Activated T-helper 17 cell treated with anti-CD3 and anti-CD28 coated beads, Interleukin-2, amount 50 U/mL, for 72 hours (primary cell): ENCODE results near the gene VWCE. TPM values are rescaled to one million over a fixed set of nuclear protein-coding genes. Genes with fewer than 3 reads are reported as not detected.
"Not testable (repeated sequence)": the region's sequence is repeated elsewhere in the genome, so short reads cannot be mapped to it uniquely, and the experiment has no call there.

Experiments used
- ATAC-seq: fragments of 150-1000 bp; cut with Tn5 transposase; replicated peaks from 2 replicates; pipeline ENCODE4 v1.10.0; 2021; ENCODE audit warnings: mild to moderate bottlenecking, moderate library complexity
- H3K27ac Mint-ChIP-seq: one replicate; pipeline ENCODE4 v1.8.0; 2022; ENCODE audit warnings: mixed read lengths
- H3K27me3 Mint-ChIP-seq: one replicate; pipeline ENCODE4 v1.8.0; 2022; ENCODE audit warnings: mixed read lengths
- H3K36me3 Mint-ChIP-seq: one replicate; pipeline ENCODE4 v1.8.0; 2022; ENCODE audit warnings: low read depth, mild to moderate bottlenecking, mixed read lengths
- H3K4me1 Mint-ChIP-seq: one replicate; pipeline ENCODE4 v1.8.0; 2022; ENCODE audit warnings: mixed read lengths
- H3K4me3 Mint-ChIP-seq: one replicate; pipeline ENCODE4 v1.8.0; 2022; ENCODE audit warnings: mild to moderate bottlenecking, mixed read lengths
- H3K9me3 Mint-ChIP-seq: one replicate; pipeline ENCODE4 v1.8.0; 2022; ENCODE audit warnings: mixed read lengths
- total RNA-seq, 2 donors: library from RNA; stranded (reverse); gene quantifications; one replicate each; pipeline ENCODE4 v1.2.3, GENCODE V29; 2022

Gene VWCE
- total RNA-seq, 2 donors from 2014 or later, result 8.6 to 11.1 TPM

- not testable (repeated sequence) for H3K4me1 Mint-ChIP-seq, ATAC-seq, H3K4me3 Mint-ChIP-seq, H3K36me3 Mint-ChIP-seq, H3K9me3 Mint-ChIP-seq, H3K27me3 Mint-ChIP-seq, H3K27ac Mint-ChIP-seq
Measured at GRCh38 chr11:61240288-61240687, 54.8 kb downstream of the VWCE start.

- ATAC-seq, result peak; percentile 79
- H3K4me1 Mint-ChIP-seq, H3K27me3 Mint-ChIP-seq, H3K9me3 Mint-ChIP-seq, H3K27ac Mint-ChIP-seq, H3K4me3 Mint-ChIP-seq, H3K36me3 Mint-ChIP-seq: not testable (repeated sequence)
Measured at GRCh38 chr11:61237130-61237529, 58.0 kb downstream of the VWCE start.

- not testable (repeated sequence) for H3K27me3 Mint-ChIP-seq, ATAC-seq, H3K4me3 Mint-ChIP-seq
Measured at GRCh38 chr11:61232548-61233145, 62.5 kb downstream of the VWCE start.

GRCh38 chr11:61231585-61231984, 63.5 kb downstream of the VWCE start:
- H3K4me3 Mint-ChIP-seq, ATAC-seq, H3K9me3 Mint-ChIP-seq, H3K4me1 Mint-ChIP-seq, H3K27me3 Mint-ChIP-seq, H3K36me3 Mint-ChIP-seq, H3K27ac Mint-ChIP-seq: not testable (repeated sequence)

More at GRCh38 chr11:61232548-61233145, 62.5 kb downstream of the VWCE start:
- H3K27ac Mint-ChIP-seq, H3K9me3 Mint-ChIP-seq, H3K36me3 Mint-ChIP-seq, H3K4me1 Mint-ChIP-seq: not testable (repeated sequence)

GRCh38 chr11:61231033-61231432, 64.1 kb downstream of the VWCE start:
- H3K27ac Mint-ChIP-seq, H3K27me3 Mint-ChIP-seq, ATAC-seq, H3K9me3 Mint-ChIP-seq, H3K4me3 Mint-ChIP-seq, H3K36me3 Mint-ChIP-seq, H3K4me1 Mint-ChIP-seq: not testable (repeated sequence)

- not testable (repeated sequence) for ATAC-seq, H3K36me3 Mint-ChIP-seq, H3K4me1 Mint-ChIP-seq, H3K9me3 Mint-ChIP-seq, H3K27ac Mint-ChIP-seq, H3K4me3 Mint-ChIP-seq, H3K27me3 Mint-ChIP-seq
Measured at GRCh38 chr11:61229458-61229857, 65.7 kb downstream of the VWCE start.

- H3K4me1 Mint-ChIP-seq, H3K9me3 Mint-ChIP-seq, H3K27ac Mint-ChIP-seq, H3K36me3 Mint-ChIP-seq, ATAC-seq, H3K27me3 Mint-ChIP-seq, H3K4me3 Mint-ChIP-seq: not testable (repeated sequence)
Measured at GRCh38 chr11:61226457-61227137, 68.5 kb downstream of the VWCE start.

GRCh38 chr11:61222692-61223091, 72.4 kb downstream of the VWCE start:
- not testable (repeated sequence) for H3K27me3 Mint-ChIP-seq, H3K9me3 Mint-ChIP-seq, H3K27ac Mint-ChIP-seq, H3K36me3 Mint-ChIP-seq, ATAC-seq, H3K4me3 Mint-ChIP-seq, H3K4me1 Mint-ChIP-seq

GRCh38 chr11:61222047-61222446, 73.1 kb downstream of the VWCE start, which contains the start of gene PGA4:
TSS of gene PGA4 (plus strand) at chr11:61222347. CDS start at chr11:61222401, 54 bp downstream.
- ATAC-seq, H3K4me1 Mint-ChIP-seq, H3K27ac Mint-ChIP-seq, H3K9me3 Mint-ChIP-seq, H3K4me3 Mint-ChIP-seq, H3K27me3 Mint-ChIP-seq, H3K36me3 Mint-ChIP-seq: not testable (repeated sequence)

- ATAC-seq, H3K27ac Mint-ChIP-seq, H3K4me1 Mint-ChIP-seq, H3K9me3 Mint-ChIP-seq, H3K4me3 Mint-ChIP-seq, H3K27me3 Mint-ChIP-seq, H3K36me3 Mint-ChIP-seq: not testable (repeated sequence)
Measured at GRCh38 chr11:61219016-61219415, 76.1 kb downstream of the VWCE start.

GRCh38 chr11:61218306-61218705, 76.8 kb downstream of the VWCE start:
- H3K27me3 Mint-ChIP-seq, H3K9me3 Mint-ChIP-seq, H3K27ac Mint-ChIP-seq, H3K4me3 Mint-ChIP-seq, H3K36me3 Mint-ChIP-seq, H3K4me1 Mint-ChIP-seq: not testable (repeated sequence)
- ATAC-seq, result peak; percentile 82

GRCh38 chr11:61213711-61214324, 81.3 kb downstream of the VWCE start:
- not testable (repeated sequence) for H3K27ac Mint-ChIP-seq, H3K9me3 Mint-ChIP-seq, H3K36me3 Mint-ChIP-seq, H3K4me1 Mint-ChIP-seq, H3K27me3 Mint-ChIP-seq, H3K4me3 Mint-ChIP-seq, ATAC-seq

- H3K4me1 Mint-ChIP-seq, ATAC-seq, H3K4me3 Mint-ChIP-seq, H3K27ac Mint-ChIP-seq, H3K27me3 Mint-ChIP-seq, H3K36me3 Mint-ChIP-seq, H3K9me3 Mint-ChIP-seq: not testable (repeated sequence)
Measured at GRCh38 chr11:61212202-61212601, 82.9 kb downstream of the VWCE start.

- H3K4me3 Mint-ChIP-seq, H3K36me3 Mint-ChIP-seq, ATAC-seq, H3K27me3 Mint-ChIP-seq, H3K27ac Mint-ChIP-seq, H3K4me1 Mint-ChIP-seq, H3K9me3 Mint-ChIP-seq: not testable (repeated sequence)
Measured at GRCh38 chr11:61211327-61211952, 83.7 kb downstream of the VWCE start.

- H3K27me3 Mint-ChIP-seq, H3K27ac Mint-ChIP-seq, H3K9me3 Mint-ChIP-seq, ATAC-seq, H3K4me3 Mint-ChIP-seq, H3K4me1 Mint-ChIP-seq, H3K36me3 Mint-ChIP-seq: not testable (repeated sequence)
Measured at GRCh38 chr11:61210629-61211028, 84.5 kb downstream of the VWCE start.
